ENCODE measurements around the gene TARDBP. TPM values are rescaled to one million over a fixed set of nuclear protein-coding genes. Genes with fewer than 3 reads are reported as not detected.

Gene TARDBP
- total RNA-seq, 1 donor from 2014 or later = 117 TPM

DNA sequence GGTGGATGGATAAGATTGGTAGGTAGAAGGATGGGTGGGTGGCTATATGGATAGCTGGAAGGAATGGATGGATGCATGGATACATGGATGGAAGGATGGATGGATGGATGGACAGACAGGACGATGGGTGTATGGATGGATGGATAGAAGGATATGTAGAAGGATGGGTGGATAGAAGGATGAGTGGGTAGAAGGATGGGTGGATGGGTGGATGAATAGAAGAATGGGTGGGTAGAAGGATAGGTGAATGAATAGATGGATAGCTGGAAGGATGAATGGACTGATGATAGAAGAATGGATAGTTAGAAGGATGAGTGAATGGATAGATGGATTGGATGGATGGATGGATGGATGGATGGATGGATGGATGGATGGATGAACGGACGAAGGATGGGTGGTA lies 29.6 kb downstream of the TARDBP start:
- TF ChIP-seq, protein P1, sequence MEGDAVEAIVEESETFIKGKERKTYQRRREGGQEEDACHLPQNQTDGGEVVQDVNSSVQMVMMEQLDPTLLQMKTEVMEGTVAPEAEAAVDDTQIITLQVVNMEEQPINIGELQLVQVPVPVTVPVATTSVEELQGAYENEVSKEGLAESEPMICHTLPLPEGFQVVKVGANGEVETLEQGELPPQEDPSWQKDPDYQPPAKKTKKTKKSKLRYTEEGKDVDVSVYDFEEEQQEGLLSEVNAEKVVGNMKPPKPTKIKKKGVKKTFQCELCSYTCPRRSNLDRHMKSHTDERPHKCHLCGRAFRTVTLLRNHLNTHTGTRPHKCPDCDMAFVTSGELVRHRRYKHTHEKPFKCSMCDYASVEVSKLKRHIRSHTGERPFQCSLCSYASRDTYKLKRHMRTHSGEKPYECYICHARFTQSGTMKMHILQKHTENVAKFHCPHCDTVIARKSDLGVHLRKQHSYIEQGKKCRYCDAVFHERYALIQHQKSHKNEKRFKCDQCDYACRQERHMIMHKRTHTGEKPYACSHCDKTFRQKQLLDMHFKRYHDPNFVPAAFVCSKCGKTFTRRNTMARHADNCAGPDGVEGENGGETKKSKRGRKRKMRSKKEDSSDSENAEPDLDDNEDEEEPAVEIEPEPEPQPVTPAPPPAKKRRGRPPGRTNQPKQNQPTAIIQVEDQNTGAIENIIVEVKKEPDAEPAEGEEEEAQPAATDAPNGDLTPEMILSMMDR (IDR thresholded peaks at IDR 0.05) = no peak
- H3K36me3 Mint-ChIP-seq (ENCODE audit: unreplicated experiment) = no peaks in the 10 kb centered on the region
- H3K4me1 Mint-ChIP-seq (ENCODE audit: unreplicated experiment) = no peaks in the 10 kb centered on the region
- no peak overlapping the region for H3K27ac Mint-ChIP-seq (ENCODE audit: unreplicated experiment)
- no peaks in the 10 kb centered on the region for H3K27me3 Mint-ChIP-seq (ENCODE audit: unreplicated experiment)
- no peaks in the 10 kb centered on the region for H3K9me3 Mint-ChIP-seq (ENCODE audit: unreplicated experiment)
- H3K4me3 Mint-ChIP-seq (ENCODE audit: unreplicated experiment) = no peak overlapping the region
- no peak for DNase-seq (ENCODE audit: extremely low spot score, unreplicated experiment)

DNA sequence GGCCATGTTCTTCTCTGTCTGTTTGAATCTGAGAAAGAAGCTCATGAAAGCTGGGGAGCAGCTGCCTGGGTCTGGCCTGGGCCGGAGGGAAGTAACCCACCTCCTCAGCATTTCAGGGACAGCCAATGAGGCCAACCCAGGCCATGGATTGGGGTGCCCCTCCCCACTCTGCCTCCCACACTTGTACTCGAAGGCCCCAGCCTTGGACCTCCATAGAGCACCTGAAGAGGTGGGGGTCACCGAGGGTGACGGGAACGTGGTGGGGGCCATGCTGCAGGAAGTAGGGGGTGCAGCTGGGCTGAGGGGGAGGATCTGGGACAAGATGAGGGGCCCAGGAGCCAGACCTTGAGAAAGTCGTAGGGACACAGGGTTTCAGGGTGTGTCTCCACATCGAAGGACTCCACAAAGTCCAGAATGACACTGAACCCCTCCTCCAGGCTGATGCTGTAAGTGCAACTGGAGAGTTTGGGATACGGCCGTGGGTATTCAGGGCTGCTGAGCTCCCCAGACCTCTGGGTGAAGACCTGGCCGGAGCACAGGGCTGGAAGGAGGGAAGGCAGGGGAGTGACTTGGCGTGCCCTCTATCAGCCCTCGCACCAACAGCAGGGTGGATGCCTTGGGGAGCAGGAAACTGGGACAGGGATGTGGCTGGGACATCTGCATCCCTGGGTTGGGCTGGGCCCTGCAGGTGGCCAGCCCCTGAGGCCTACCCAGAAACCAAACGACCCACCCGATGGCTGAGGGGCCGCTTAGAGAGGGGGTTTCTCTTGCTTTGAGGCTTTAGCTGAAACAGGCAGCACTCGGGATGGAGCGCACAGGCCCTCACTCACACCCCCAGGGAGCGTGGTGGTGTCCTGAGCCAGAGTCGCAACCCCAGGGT lies 30.8 kb downstream of the TARDBP start:
- Mint-ChIP-seq H3K4me1 (ENCODE audit: unreplicated experiment) (no peaks in the 10 kb centered on the region), H3K9me3 (ENCODE audit: unreplicated experiment) (no peaks in the 10 kb centered on the region), H3K27me3 (ENCODE audit: unreplicated experiment) (no peaks in the 10 kb centered on the region), H3K36me3 (ENCODE audit: unreplicated experiment) (no peaks in the 10 kb centered on the region), H3K27ac (ENCODE audit: unreplicated experiment) (no peak overlapping the region), H3K4me3 (ENCODE audit: unreplicated experiment) (no peak overlapping the region)
- no peak for DNase-seq (ENCODE audit: extremely low spot score, unreplicated experiment)
- TF ChIP-seq, protein P1 (IDR thresholded peaks at IDR 0.05) = no peak

DNA sequence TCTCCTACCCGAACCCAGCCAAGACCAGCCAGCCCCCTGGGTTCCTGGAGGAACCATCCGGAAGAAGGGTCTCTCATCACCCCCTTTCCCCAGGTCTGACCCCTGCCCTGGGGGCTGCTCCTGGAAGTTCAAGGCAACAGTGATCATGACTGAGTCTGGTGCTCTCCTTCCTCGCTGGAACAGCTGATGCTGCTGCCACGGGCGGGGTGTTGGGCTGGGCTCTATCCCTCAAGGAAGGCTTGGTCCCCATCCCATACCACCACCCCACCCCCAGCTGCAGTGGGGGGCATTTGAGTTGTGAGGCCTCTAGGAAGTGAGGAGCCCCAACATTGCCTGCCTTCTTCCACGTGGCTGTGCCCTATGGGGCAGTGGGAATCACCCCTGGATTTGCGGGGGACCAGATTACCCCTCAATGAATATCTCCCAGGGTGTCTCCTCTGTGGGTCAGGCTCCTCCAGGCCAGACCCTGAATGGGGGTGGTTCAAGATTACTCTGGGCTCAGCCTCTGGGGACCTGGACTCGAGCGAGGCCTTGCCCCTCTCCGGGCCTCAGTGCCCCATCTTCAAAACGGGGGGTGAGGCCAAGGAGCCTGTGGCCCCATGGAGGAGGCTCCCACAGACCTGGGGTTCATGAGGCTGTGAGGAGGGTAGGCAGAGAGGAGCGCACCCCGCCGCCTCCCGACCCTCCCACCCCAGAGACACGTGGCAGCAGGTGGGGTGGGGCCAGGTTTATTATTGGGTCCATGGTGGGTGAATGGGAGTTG lies 31.8 kb downstream of the TARDBP start:
- TF ChIP-seq, protein P1 (IDR thresholded peaks at IDR 0.05) = no peak
- Mint-ChIP-seq H3K4me1 (ENCODE audit: unreplicated experiment) (no peaks in the 10 kb centered on the region), H3K36me3 (ENCODE audit: unreplicated experiment) (no peaks in the 10 kb centered on the region), H3K27me3 (ENCODE audit: unreplicated experiment) (no peaks in the 10 kb centered on the region), H3K4me3 (ENCODE audit: unreplicated experiment) (no peak overlapping the region), H3K9me3 (ENCODE audit: unreplicated experiment) (no peaks in the 10 kb centered on the region), H3K27ac (ENCODE audit: unreplicated experiment) (no peak overlapping the region)
- DNase-seq (ENCODE audit: extremely low spot score, unreplicated experiment) = no peak

DNA sequence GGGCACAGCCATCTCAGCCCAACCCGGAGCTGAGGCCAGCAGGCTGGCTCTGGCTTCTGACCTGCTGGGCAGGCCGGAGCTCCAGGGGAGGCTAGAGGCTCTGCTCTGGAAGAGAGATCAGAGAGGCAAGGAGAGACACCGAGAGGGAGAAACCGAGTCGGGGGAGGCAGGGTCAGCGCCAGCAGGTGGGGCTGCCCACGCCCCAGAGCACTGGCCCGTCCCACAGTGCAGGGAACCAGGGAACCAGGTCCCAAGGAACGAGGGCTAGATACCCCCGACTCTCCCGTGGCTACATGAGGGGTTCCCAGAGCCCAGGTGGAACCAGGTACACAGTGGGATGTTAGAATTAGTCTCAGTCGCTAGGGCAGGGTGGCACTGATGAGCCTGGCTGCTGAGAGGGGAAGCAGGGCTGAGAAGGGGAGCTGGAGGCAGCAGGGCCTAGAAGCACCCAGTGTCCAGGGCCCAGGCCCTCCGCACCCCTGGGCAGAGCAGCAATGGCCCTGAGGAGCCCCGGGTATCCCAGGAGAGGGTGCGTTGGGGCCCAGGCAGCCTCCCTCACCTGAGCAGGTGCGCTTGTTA lies 32.5 kb downstream of the TARDBP start:
- H3K27me3 Mint-ChIP-seq (ENCODE audit: unreplicated experiment) = no peaks in the 10 kb centered on the region
- no peak overlapping the region for H3K4me3 Mint-ChIP-seq (ENCODE audit: unreplicated experiment)
- TF ChIP-seq, protein P1 (IDR thresholded peaks at IDR 0.05) = no peak
- H3K4me1 Mint-ChIP-seq (ENCODE audit: unreplicated experiment) = no peaks in the 10 kb centered on the region
- H3K27ac Mint-ChIP-seq (ENCODE audit: unreplicated experiment) = no peak overlapping the region
- no peak for DNase-seq (ENCODE audit: extremely low spot score, unreplicated experiment)
- H3K9me3 Mint-ChIP-seq (ENCODE audit: unreplicated experiment) = no peaks in the 10 kb centered on the region
- H3K36me3 Mint-ChIP-seq (ENCODE audit: unreplicated experiment) = no peaks in the 10 kb centered on the region
